Smooth muscle cell of the brain vasculature (primary cell): ENCODE measurements around the gene ABHD2.
"Not testable (repeated sequence)": the region's sequence is repeated elsewhere in the genome, so short reads cannot be mapped to it uniquely, and the experiment has no call there.

Experiments used
- DNase-seq: peaks from one replicate; pipeline ENCODE4 v3.0.0-alpha.2; 2012; ENCODE audit warnings: low read depth, low spot score

The ABHD2 gene

DNA sequence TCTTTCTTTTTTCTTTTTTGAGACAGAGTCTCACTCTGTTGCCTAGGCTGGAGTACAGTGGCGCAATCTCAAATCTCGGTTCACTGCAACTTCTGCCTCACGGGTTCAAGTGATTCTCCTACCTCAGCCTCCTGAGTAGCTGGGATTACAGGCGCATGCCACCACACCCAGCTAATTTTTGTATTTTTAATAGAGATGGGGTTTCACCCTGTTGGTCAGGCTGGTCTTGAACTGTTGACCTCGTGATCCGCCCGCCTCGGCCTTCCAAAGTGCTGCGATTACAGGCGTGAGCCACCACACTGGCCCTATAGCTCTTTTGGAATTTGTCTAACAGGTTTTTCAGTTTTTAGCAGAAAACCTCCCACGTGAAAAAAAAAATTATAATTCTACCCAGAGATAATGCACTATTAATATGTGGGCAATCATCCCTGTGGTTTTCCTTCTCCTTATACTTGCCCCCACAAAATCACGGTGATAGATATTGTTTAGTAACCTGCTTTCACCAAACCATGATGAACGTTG, 32.3 kb downstream of the ABHD2 start:
- DNase-seq, result not testable (repeated sequence)

DNA sequence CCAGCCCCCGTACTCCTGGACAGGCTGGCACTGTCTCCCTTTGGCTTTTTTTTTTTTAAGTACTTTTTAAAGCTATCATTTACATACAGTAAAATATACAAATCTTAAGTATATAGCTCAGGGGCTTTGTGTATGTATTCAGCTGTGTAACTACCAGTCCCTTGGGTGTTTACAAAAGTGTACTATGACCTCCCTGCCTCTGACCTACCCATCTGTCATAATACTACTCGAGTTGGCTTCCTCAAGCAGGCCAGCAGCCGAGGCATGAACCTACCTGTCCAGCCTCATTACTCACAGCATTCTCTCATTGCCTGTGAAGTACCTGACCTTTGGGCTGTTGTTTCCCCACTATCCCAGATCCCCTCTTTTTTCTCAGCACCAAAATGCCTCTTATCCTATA, 33.2 kb downstream of the ABHD2 start:
- DNase-seq, result peak; percentile 62

DNA sequence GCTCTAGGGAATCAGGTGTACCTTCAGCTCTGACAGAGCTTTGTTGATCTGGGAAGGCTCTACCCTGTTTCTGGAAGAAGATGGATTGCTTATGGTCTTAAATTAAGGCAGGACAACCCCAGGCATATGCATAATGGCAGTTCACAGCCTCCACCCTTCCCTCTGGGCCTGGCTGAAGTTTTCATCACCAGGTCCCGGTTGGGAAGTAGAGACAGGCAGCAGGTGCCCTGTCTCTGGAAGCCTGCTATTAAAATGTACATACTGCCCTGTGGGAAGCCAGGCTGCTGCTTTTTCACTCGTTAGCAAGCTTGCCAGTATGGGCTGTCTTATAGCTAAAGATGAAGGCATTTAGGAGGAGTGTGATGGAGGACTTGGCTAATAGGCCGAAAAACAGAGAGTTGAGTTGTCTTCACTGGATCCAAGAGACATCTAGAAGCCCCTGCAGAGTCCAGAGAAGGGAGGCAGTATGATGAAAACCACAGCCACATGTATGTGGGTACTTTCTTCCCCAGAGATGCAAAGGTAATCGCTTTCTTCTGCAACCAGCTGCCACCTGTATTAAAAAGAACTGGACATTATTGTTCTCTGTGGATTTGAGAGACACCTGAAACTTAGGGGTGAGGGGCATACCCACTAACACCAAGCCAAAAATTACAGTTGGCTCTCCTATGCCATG, 34.4 kb downstream of the ABHD2 start:
- no peak for DNase-seq

DNA sequence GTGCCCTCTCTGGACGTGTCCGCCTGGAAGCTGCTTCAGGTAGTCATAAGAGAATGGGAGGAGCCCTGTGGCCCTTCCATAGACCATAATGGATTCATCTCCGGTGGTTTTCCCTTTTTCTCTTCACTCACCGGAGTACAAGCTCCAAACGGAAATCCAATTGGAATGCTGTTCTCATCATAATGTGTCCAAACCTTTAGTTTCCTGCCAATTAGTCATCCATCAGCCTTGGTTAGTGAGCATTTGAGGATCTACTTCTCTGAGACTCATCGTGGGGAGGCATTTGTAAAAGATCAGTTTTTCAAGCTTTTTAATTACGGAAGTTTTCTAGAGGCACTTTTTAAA, 34.9 kb downstream of the ABHD2 start:
- DNase-seq, result no peak

DNA sequence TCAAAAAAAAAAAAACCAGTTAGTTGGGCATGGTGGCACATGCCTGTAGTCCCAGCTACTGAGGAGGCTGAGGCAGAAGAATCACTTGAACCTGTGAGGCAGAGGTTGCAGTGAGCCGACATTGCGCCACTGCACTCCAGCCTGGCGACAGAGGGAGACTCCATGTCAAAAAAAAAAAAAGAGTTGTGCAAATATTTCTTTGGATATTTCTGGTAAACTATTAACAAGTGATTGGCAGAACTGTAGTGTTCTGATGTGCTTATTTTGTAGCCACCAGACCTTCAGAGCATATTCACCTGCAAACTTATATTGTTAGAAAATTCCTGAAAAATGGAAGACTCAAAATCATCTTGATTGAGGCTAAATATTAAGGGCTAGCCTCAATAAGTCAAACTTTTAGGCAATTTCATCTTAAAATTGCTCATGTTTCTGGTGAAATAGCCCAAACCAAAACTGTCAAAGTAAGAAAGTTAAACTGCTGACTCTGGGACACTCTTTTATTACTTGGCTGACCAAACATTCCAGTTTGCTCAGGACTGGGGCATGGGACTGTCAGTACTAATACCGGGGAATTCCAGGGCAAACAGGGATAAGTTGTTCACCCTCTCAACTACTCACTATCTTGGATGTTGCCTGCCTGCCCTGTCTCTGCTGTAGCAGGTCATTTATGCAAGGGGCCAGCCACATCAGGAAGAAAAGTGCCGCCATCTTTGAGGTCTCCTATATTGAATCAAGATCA, 37.0 kb downstream of the ABHD2 start:
- DNase-seq, result no peak

DNA sequence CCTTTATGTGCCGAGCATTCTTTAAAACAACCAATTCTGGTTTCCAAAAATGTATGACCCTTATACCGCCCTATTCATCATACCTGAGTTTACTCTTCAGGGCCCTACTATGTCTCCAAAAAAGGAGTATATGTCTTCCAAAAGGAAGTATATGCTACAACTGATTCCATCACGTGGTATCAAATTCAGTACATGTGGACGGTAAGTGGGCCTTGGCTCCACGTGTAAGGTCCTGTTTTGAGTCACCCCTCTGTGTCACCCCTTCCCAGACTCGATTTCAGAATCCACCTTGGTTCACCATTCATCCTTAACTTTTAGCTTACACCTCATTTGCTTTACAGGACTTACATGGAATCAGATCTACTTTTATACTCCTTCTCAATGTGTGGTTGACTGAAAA, 37.8 kb downstream of the ABHD2 start:
- DNase-seq, result no peak

DNA sequence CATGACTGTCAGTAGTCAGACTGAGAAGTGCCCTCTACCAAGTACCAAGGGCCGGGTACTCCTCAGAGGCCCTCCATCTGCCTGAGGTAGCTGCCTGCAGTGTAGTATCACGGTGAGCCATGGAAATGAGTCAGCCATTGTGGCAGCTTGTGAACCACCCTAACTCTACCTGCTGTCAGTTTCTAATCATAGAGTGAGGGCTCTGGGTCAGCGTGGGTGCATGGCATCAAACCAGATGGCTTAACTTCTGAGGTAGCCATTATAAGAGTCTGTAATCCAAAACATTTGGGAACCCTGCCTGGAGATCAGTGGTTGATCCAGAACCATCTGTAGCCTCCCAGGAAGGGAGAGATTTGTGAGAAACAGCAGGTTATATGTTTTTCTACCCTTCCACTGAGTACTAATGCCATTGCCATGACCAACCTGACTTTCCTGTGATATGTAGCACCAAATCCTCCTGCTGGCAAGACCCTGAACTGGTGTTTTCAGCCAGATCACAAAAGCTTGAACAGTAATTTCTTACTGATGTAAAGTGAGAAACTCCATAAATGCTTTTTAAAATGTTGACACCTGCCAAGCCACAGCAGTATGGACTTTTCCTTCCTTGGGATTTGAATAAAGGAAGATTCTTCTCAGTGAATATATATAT, 38.9 kb downstream of the ABHD2 start:
- no peak for DNase-seq

DNA sequence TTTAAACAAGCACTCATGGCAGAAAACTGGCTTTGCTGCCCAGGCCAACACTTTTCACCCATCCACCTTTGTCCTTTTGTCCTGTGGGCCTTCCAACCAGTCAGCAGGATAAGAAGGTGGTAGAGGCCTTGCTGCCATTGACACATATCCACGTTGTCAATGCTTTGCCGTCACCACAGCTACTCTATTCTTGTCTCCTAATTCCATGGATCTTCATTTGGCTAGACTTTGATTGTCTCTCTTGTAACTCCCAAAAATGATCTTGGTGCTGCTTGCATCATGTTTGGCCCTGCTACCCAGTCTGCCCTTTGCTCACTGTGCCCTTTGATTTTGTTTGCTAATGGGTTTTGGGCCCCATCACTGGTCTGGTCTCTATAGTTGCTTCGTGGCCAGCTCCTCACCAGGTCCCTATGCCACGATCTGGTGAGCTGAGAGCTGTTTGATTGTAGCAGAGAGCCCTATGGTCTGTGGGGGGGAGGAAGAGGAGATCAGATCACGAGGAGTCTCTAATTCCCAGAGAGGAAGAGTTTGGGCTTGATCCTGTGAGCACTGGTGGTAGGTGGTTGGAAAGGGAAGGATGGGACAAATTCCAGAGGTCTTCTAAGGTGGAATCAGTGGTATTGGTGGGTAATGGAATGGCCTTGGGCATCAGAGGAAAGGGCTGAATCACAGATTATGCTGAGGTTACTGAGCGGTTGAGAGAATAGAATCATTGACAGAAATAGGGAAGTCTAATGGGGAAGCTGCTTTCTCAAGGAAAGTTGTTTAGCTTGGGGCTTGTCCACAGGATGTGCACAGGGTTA, 40.3 kb downstream of the ABHD2 start:
- no peak for DNase-seq

DNA sequence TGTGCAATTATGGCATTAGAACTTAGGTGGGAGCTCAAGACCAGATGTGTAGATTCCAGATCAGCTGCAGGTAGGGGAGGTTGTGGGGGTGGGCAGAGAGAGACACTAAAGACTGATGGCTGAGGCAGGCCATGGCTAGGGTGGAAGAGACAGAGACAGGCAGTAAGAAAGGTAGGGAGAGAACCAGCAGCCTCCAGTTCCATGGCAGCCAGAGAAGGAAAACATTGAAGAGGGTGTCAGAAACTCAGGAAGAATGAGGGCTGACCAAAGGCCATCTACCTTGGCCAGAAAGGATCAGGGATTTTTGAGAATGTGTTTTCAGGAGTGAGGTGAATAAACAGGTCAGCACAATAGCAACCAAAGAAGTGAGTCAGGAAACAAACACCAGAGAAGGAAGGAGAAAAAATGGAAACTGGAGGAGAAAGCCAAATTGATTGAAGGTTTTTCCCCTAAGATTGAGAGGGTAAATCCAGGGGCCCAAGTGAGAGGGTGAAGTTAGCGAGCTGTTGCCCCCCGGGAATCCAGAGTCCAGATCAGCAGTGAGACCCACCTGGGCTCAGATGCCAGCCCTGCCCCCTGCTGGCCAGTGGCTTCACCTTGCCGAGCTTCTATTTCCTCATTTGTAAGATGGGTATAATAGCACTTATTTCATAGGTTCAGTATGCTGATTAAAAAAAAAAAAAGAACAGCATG, 41.0 kb downstream of the ABHD2 start:
- DNase-seq, result no peak

DNA sequence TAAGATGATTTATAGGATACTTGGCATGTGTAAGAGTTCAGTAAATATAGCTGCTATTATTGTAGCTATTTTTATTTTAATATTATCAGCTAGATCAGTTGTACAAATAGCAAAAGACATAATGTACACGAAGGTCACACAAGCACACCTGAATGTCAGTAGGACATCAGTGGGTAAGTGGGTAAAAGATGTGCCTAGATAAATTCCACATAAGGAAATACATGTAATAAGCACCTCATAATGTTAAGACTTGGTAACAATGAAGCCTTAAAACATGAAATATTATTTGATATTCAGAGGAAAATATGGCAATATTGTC, 41.5 kb downstream of the ABHD2 start:
- no peak for DNase-seq

DNA sequence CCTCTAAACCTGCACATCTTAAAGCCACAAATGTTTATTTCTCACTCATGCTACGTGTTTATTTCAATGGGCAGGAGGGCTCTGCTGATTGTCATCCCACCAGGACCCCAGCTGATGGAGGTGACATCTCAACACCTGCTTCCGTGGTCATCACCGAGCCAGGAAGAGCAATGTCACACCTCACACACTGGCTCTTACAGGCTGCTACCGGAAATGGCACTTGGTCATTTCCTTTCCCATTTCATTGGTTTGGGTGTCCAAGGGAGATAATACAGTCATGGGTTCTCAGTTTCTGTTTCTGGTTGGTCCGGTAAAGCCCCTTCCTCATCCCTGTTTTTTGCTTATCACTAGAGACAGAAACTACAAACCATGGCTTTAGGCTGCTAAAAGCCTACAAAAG, 41.9 kb downstream of the ABHD2 start:
- DNase-seq, result no peak

DNA sequence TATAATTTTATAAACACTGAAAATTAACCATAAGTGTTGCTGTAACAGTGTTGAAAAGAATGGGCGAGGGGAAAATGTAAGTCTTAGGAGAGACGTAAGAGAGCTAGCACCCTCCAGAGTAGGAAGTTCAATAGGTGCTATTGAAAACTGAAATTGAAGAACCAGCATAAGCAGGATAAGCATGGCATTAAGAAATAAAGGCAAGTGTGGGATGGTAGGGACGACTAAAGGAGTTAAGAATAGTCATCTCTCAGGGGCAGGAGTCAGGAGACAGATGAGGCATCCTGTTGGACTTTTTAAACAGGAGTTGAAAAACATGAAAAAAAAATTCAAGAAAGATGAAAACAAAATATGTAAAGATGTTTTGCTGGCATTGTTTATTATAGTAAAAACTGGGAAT, 43.5 kb downstream of the ABHD2 start:
- DNase-seq, result no peak

DNA sequence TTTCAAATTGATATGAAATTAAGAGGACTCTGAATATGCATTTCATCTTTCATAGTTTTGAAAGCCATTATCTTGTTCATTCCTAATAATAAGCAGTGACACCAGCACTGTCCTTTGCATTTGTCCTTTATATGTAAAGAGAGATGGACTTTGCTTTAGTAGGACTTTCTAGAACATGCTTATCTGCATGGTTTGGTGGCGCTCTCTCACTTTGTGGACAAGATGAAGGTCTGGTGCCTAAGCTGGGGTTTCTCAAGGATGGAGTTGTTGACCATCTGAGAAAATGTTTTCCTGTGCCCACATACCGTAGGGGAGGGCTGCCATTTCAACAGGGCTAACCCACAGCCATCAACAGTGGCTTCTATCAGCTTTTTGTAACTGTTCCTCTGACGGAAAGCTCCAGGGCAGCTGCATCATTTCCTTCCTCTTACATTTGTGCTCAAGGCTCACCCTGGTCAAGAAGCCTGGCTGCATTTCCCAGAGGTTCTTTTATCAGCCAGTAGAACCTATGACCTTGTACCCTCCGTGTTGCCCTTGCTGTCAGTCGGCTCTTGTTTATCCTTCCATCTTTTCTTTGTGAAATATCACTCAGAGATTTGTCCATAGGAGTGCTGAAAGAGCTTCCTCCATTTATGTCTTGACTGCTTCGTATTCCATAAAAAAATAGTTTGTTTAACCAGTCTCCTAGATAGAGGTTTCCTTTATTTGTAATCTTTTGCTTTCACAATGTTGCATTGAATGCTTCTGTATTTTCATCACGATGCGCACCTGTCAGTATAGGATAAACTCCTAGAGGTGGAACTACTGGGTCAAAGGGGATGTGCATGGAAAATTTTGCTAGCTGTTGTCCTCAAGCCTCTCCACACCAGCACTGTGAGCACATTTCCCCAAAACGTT, 44.6 kb downstream of the ABHD2 start:
- DNase-seq, result no peak

DNA sequence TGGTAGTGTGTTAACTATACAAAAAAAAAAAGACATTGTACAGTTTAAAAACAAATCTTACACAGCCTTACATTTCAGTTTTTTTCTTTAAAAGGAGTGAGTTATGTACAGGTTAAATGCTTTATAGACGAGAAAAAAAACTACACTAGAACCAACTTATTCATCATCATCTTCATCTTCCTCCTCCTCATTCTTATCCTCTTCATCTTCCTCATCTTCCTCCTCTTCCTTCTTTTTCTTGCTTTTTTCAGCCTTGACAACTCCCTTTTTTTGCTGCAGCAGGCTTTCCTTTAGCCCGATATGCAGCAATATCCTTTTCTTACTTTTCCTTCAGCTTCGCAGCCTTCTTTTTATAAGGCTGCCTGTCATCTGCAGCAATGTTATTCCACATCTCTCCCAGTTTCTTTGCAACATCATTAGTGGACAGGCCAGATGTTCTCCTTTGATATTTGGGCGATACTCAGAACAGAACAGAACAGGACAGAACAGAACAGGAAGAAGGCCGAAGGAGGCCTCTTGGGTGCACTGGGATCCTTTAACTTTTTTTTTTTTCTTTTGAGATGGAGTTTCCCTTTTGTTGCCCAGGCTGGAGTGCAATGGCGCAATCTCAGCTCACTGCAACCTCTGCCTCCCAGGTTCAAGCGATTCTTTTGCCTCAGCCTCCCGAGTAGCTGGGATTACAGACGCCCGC, 47.3 kb downstream of the ABHD2 start:
- DNase-seq, result not testable (repeated sequence)

DNA sequence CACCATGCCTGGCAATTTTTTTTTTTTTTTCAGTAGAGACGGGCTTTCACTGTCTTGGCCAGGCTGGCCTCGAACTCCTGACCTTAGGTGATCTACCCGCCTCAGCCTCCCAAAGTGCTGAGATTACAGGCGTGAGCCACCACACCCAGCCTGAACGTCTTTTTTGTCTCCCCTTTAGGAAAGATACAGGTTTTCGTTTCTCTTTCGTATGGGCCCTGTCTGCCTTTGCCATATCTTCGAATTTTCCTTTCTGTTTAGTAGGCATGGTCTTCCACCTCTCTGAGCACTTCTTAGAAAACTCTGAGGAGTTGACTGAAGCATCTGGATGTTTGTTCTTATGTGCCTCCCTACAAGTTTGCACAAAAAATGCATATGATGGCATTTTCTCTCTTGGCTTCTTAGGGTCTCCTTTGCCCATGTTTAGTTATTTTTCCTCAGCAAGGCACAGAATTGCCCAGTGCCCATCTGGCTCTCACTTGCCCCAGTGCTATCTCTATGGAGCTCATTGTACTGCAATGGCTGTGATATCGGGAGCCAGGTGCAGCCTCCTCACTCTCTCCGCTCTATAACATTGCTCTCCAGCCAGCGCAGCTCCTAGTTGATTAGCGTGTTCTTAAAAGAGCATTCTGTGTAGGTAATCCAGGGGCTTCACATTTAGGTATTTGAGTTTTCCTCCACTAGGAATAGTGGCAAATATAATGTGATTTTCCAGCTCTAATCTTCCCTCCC, 48.0 kb downstream of the ABHD2 start:
- no peak for DNase-seq

DNA sequence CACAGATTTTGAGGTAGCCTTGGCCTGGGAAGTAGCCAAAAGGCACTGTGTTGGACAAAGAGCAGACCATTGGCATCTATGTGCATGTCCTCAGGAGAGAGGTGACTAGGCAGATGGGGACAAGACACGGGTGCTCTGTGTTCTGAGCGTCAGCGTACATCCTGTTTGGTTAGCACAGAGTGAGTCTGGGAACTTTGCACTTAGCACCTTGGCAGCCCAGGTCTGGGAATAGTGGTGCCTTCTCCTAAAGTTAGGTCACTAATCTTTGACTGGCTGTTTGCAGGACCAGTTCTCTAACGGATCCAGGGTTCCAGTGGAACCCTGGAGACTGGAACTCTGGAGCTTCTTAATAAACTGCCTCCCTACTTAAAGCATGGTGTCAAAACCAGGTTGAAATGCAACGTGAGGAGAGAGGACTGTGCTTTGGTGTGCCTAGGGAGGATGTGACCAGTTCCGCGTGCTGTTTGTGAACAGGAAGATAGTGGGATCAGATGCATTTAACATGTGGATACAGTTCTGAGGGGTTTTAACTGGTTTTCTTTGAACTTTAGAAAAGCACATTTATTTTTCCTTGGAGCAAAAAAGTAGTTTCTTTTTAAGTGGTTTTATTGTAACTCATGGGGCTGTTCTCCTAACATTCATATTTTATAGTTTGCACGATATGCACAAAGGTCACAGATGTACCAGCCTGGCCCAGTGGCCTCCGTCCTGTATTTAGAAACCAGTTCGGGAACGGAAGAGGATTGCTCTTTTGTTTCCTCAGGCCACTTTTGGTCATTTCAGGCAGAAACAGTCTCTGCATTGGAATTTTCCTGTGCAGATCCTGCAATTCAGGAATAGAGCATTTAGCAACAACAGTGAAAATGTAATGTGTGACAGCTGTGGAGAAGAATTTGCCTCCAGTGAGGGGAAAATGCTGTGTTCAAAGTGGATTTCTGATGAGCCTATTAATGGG, 48.8 kb downstream of the ABHD2 start:
- no peak for DNase-seq

DNA sequence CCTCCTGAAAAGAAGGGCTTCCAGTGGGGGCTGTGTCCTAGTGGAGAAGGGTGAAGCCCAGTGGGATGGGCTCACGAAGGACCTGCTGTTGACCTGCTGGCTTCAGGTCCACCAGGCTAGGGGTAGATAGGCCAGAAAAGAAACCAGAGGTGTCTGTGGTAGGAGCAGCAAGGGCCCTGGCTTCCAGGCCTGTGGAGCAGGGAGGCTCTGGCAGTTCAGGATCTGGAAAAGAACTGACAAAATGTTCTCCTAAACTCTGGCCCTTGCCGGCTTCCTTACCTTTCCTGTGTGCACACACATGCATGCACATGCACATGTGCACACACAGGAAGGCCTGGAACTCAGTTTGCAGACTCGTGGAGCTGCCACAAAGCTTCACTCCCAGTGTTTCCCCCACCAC, 49.7 kb downstream of the ABHD2 start:
- no peak for DNase-seq

DNA sequence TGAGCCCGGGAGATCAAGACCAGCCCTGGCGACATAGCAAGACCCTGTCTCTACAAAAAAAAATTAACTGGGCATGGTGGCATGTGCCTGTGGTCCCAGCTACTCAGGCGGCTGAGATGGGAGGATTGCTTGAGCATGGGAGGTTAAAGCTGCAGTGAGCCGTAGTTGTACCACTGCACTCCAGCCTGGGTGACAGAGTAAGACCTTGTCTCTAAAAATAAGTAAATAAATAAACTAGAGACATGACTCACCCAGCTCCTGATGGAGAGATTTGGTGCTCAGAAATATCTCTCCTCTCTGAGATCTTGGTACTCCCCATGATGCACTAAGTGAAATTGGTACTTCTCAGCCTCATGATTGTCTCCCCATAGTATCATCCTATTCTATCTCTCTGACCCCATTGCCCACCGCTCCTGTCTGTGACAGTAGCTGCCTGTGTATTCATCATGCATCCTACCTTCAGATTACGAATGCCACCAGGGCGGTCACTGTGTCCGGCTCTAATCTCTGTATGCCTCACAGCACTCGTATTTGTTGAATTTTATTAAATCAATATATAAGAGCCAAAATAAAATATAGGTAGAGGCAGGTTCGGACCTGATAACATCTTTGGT, 50.9 kb downstream of the ABHD2 start:
- no peak for DNase-seq
